ENCODE measurements around the gene IL3.
"Not testable (repeated sequence)": the region's sequence is repeated elsewhere in the genome, so short reads cannot be mapped to it uniquely, and the experiment has no call there.

GRCh38 chr5:132108957-132109356 lies 48.5 kb downstream of the IL3 start:
- TF ChIP-seq, protein P1, sequence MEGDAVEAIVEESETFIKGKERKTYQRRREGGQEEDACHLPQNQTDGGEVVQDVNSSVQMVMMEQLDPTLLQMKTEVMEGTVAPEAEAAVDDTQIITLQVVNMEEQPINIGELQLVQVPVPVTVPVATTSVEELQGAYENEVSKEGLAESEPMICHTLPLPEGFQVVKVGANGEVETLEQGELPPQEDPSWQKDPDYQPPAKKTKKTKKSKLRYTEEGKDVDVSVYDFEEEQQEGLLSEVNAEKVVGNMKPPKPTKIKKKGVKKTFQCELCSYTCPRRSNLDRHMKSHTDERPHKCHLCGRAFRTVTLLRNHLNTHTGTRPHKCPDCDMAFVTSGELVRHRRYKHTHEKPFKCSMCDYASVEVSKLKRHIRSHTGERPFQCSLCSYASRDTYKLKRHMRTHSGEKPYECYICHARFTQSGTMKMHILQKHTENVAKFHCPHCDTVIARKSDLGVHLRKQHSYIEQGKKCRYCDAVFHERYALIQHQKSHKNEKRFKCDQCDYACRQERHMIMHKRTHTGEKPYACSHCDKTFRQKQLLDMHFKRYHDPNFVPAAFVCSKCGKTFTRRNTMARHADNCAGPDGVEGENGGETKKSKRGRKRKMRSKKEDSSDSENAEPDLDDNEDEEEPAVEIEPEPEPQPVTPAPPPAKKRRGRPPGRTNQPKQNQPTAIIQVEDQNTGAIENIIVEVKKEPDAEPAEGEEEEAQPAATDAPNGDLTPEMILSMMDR (IDR thresholded peaks at IDR 0.05; ENCODE audit: poor library complexity) = not testable (repeated sequence)
- TF ChIP-seq EZH2phosphoT487 (IDR thresholded peaks at IDR 0.05; ENCODE audit: low read depth, severe bottlenecking, unreplicated experiment) = not testable (repeated sequence)

All from hepatocyte (in vitro differentiated cells).